Mammary epithelial cell (primary cell): Measurements from ENCODE around the gene OR11L1.

Experiments used
- EZH2 ChIP-seq: IDR thresholded peaks from 2 replicates; pipeline ENCODE4 v1.6.1; 2012; ENCODE audit warnings: low read length, inconsistent platforms, borderline replicate concordance
- TF ChIP-seq, protein P1 (sequence below), 2 donors: IDR thresholded peaks in 1 of 2; conservative IDR thresholded peaks in 1 of 2; 2 replicates each; pipeline ENCODE4 v1.5.1; 2011 to 2012; ENCODE audit warnings: inconsistent platforms in 2 of 2, low read length in 2 of 2, mild to moderate bottlenecking in 2 of 2, control low read depth in 1 of 2, low read depth in 1 of 2; ENCODE audit not compliant: insufficient read depth in 1 of 2; ENCODE audit errors: extremely low read depth in 1 of 2

DNA sequence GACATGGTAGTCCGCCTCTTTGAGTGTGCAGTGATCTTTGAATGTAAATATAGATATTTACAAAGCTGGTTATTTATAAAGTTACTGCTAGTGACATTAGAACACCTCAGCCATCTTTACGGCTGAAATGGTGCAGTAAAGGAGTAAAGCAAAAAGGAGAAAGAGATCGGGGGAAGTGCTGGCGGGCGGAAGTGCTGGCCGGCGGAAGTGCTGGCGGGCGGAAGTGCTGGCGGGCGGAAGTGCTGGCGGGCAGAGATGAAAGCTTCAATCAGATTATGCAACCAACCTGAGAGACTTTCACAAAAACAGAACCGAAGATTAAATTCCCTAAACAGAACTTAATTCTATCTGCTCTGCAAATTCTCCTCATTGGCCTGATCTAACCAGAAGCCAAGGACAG is 16.3 kb downstream of the OR11L1 start:
- TF ChIP-seq, protein P1, sequence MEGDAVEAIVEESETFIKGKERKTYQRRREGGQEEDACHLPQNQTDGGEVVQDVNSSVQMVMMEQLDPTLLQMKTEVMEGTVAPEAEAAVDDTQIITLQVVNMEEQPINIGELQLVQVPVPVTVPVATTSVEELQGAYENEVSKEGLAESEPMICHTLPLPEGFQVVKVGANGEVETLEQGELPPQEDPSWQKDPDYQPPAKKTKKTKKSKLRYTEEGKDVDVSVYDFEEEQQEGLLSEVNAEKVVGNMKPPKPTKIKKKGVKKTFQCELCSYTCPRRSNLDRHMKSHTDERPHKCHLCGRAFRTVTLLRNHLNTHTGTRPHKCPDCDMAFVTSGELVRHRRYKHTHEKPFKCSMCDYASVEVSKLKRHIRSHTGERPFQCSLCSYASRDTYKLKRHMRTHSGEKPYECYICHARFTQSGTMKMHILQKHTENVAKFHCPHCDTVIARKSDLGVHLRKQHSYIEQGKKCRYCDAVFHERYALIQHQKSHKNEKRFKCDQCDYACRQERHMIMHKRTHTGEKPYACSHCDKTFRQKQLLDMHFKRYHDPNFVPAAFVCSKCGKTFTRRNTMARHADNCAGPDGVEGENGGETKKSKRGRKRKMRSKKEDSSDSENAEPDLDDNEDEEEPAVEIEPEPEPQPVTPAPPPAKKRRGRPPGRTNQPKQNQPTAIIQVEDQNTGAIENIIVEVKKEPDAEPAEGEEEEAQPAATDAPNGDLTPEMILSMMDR (conservative IDR thresholded peaks at IDR 0.05 in 1 of 2, IDR thresholded peaks at IDR 0.05 in 1 of 2; ENCODE audit: extremely low read depth in 1 of 2, insufficient read depth in 1 of 2, low read depth in 1 of 2, low read length in 2 of 2), result no peak
- no peak for TF ChIP-seq EZH2
